ENCODE measurements around the gene PIGW. TPM values are rescaled to one million over a fixed set of nuclear protein-coding genes. Genes with fewer than 3 reads are reported as not detected.

The PIGW gene
- total RNA-seq, 1 donor from 2014 or later = 9.0 TPM

GRCh38 chr17:36500745-36501225 is 34.0 kb upstream of the PIGW start:
- no peaks in the 10 kb centered on the region for H3K36me3 ChIP-seq (ENCODE audit: control insufficient read depth, insufficient read depth, low read length)
- TF ChIP-seq CTCF (IDR thresholded peaks at IDR 0.05; ENCODE audit: insufficient read depth, low read length, poor library complexity, severe bottlenecking) = no peak
- DNase-seq (ENCODE audit: low read depth) = no peak

DNA sequence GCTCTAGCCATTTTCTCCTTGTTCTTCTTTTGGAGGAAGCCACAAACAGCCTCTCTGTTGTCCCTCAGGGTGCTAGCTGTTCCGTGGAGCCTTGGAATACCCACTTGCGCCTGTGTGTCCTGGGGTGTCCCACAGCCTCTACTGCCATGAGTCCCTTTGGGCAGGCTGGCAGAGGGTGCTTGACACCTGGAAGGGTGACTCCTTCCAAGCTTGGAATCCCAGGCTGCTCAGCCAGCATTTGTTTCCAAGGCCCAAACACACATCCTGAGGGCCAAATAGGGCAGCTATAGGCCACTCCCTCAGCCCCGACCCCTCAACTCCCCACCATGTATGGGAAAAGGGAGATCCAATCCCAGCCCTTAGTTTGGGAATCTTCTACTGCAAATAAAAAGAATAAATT is 33.4 kb upstream of the PIGW start:
- no peak for DNase-seq (ENCODE audit: low read depth)
- no peak for TF ChIP-seq CTCF (IDR thresholded peaks at IDR 0.05; ENCODE audit: insufficient read depth, low read length, poor library complexity, severe bottlenecking)
- Histone ChIP-seq H3K27me3 (ENCODE audit: control insufficient read depth, insufficient read depth, low read length) (no peaks in the 10 kb centered on the region), H3K4me3 (ENCODE audit: low read depth, low read length) (no peak overlapping the region), H3K36me3 (ENCODE audit: control insufficient read depth, insufficient read depth, low read length) (peaks cover under 1% of the 10 kb centered on the region)

More at GRCh38 chr17:36500745-36501225, 34.0 kb upstream of the PIGW start:
- Histone ChIP-seq H3K4me3 (ENCODE audit: low read depth, low read length) (no peak overlapping the region), H3K27me3 (ENCODE audit: control insufficient read depth, insufficient read depth, low read length) (no peaks in the 10 kb centered on the region)

DNA sequence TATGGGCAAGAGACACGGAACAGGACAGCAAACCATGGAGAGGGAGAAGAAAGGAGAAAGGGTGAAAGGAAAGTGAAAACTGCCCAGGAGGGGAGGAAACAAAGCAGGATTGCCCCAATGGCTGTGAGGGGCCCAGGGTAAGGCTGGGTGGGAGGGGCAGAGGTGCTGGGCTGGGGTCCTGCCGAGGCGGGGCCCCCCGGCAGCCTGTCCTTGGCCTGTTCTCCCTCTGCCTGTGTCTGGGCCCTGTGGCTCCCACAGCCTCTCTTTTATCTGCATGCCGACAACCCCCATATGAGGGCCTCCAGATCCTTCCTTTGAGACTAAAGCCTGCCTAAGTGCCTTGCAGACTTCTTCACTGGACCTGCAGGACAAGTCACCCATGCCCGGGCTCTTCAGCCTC is 32.8 kb upstream of the PIGW start:
- H3K27me3 ChIP-seq (ENCODE audit: control insufficient read depth, insufficient read depth, low read length) = no peaks in the 10 kb centered on the region

DNA sequence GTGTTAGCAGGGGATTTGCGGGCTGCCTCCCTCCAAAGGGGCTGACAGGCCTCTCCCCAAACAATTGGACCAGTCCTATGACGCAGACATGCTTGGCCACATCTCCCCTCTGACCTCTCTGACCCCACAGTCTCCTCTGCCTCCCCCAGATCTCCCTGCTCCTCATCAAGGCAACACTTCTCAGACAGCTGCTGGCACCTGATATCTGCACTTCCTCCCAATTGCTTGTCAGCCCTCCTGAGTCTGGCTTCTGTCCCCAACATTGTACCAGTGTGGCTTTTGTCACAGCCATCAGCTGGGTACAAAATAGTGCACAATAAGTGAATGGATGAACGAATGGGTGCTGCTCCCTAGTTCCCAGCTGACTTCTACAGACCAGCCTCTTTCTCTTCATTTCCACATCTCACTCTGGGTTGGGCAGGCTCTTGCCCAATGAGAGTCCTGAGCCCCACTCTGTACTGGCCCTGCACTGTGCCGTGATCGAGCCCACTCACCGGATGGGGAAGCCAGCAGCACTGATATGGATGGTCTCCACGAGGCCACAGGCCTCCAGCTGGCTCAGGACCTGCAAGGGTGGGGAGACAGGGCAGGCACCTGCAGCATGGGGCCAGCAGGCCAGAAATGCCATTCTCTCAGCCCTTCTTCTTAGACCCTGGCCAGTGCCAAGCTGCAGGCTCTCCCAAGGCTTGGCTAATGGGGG is 31.2 kb upstream of the PIGW start:
- Histone ChIP-seq H3K36me3 (ENCODE audit: control insufficient read depth, insufficient read depth, low read length) (peaks cover 1% of the 10 kb centered on the region), H3K4me3 (ENCODE audit: low read depth, low read length) (no peak overlapping the region), H3K27me3 (ENCODE audit: control insufficient read depth, insufficient read depth, low read length) (no peaks in the 10 kb centered on the region)
- DNase-seq (ENCODE audit: low read depth) = no peak
- no peak for TF ChIP-seq CTCF (IDR thresholded peaks at IDR 0.05; ENCODE audit: insufficient read depth, low read length, poor library complexity, severe bottlenecking)

More for the DNA sequence above, 32.8 kb upstream of the PIGW start:
- Histone ChIP-seq H3K36me3 (ENCODE audit: control insufficient read depth, insufficient read depth, low read length) (peaks cover 1% of the 10 kb centered on the region), H3K4me3 (ENCODE audit: low read depth, low read length) (no peak overlapping the region)
- DNase-seq (ENCODE audit: low read depth) = no peak
- TF ChIP-seq CTCF (IDR thresholded peaks at IDR 0.05; ENCODE audit: insufficient read depth, low read length, poor library complexity, severe bottlenecking) = no peak

GRCh38 chr17:36504156-36504545 is 30.6 kb upstream of the PIGW start:
- no peak for TF ChIP-seq CTCF (IDR thresholded peaks at IDR 0.05; ENCODE audit: insufficient read depth, low read length, poor library complexity, severe bottlenecking)
- no peak overlapping the region for H3K4me3 ChIP-seq (ENCODE audit: low read depth, low read length)
- no peaks in the 10 kb centered on the region for H3K27me3 ChIP-seq (ENCODE audit: control insufficient read depth, insufficient read depth, low read length)
- peaks cover 1% of the 10 kb centered on the region for H3K36me3 ChIP-seq (ENCODE audit: control insufficient read depth, insufficient read depth, low read length)
- no peak for DNase-seq (ENCODE audit: low read depth)

DNA sequence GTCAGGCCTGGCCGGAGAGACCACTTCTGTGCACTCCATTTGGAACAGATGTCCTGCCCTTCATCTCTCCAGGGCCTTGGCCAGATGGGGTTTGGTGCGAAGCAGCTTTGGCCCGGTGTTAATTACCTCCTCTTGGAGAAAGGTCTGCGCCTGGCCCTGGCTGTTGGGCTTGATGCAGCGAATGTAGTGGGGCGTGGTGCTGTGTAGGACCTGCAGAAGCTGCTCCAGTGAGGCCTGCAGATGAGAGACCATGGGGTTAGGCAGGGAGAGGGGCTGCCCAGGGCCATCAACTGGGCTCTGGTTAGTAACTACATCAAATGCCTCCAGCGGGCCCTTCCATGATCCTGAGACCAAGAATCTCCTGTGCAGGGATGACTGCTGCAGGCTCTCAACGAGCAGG is 29.6 kb upstream of the PIGW start:
- Histone ChIP-seq H3K36me3 (ENCODE audit: control insufficient read depth, insufficient read depth, low read length) (peaks cover 2% of the 10 kb centered on the region), H3K4me3 (ENCODE audit: low read depth, low read length) (no peak overlapping the region), H3K27me3 (ENCODE audit: control insufficient read depth, insufficient read depth, low read length) (no peaks in the 10 kb centered on the region)
- no peak for DNase-seq (ENCODE audit: low read depth)
- no peak for TF ChIP-seq CTCF (IDR thresholded peaks at IDR 0.05; ENCODE audit: insufficient read depth, low read length, poor library complexity, severe bottlenecking)

Data from kidney epithelial cell (primary cell).